OCI-LY7 (cell line): ENCODE data around the gene BRD2.

ENCODE experiments used
- EZH2phosphoT487 ChIP-seq: fragments of 200-600 bp; sonication (generic); IDR thresholded peaks from 2 replicates; pipeline ENCODE4 v1.6.1; 2018; ENCODE audit warnings: low read depth, borderline replicate concordance, mild to moderate bottlenecking, mixed run types, antibody characterized with exemption, low read length, moderate library complexity, mixed read lengths
- TF ChIP-seq, protein P1 (sequence below): fragments of 200-600 bp; sonication (generic); conservative IDR thresholded peaks from 2 replicates; pipeline ENCODE4 v1.5.1; 2014; ENCODE audit warnings: mild to moderate bottlenecking, antibody characterized with exemption, low read length, moderate library complexity, mixed read lengths

DNA sequence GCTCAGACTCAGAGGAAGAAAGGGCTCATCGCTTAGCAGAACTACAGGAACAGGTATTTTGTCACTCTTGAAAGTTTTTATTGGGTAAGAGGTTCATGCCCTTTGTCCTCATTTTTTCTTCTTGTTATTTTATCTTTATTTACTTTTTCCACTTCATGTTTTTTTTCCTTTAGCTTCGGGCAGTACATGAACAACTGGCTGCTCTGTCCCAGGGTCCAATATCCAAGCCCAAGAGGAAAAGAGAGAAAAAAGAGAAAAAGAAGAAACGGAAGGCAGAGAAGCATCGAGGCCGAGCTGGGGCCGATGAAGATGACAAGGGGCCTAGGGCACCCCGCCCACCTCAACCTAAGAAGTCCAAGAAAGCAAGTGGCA, 9.5 kb downstream of the BRD2 start:
- TF ChIP-seq, protein P1, sequence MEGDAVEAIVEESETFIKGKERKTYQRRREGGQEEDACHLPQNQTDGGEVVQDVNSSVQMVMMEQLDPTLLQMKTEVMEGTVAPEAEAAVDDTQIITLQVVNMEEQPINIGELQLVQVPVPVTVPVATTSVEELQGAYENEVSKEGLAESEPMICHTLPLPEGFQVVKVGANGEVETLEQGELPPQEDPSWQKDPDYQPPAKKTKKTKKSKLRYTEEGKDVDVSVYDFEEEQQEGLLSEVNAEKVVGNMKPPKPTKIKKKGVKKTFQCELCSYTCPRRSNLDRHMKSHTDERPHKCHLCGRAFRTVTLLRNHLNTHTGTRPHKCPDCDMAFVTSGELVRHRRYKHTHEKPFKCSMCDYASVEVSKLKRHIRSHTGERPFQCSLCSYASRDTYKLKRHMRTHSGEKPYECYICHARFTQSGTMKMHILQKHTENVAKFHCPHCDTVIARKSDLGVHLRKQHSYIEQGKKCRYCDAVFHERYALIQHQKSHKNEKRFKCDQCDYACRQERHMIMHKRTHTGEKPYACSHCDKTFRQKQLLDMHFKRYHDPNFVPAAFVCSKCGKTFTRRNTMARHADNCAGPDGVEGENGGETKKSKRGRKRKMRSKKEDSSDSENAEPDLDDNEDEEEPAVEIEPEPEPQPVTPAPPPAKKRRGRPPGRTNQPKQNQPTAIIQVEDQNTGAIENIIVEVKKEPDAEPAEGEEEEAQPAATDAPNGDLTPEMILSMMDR: no peak
- TF ChIP-seq EZH2phosphoT487: no peak
